Suppressor macrophage treated with lipopolysaccharide for 1 hour (primary cell): ENCODE results near the gene GDPD4.
A peak's percentile ranks its signal among the peaks of the same experiment; 100 is the strongest.

Experiments
- DNase-seq, 3 donors: peaks; one replicate each; pipeline ENCODE4 v3.0.0-alpha.2; 2020 to 2022

The GDPD4 gene

GRCh38 chr11:77294040-77294439, 7.4 kb downstream of the GDPD4 start:
- no peak for DNase-seq

- DNase-seq: no peak
Observed at GRCh38 chr11:77289737-77290136, 11.7 kb downstream of the GDPD4 start.

GRCh38 chr11:77287615-77288273, 13.7 kb downstream of the GDPD4 start:
- peak; percentile 14 to 30 (median 24) for DNase-seq

- DNase-seq: no peak
Observed at GRCh38 chr11:77287136-77287535, 14.3 kb downstream of the GDPD4 start.

GRCh38 chr11:77284476-77285468, 16.7 kb downstream of the GDPD4 start:
- DNase-seq: no peak

GRCh38 chr11:77283101-77283500, 18.4 kb downstream of the GDPD4 start:
- no peak for DNase-seq

- DNase-seq: peak; percentile 18 to 40 (median 34)
Observed at GRCh38 chr11:77278595-77279506, 22.6 kb downstream of the GDPD4 start.

GRCh38 chr11:77276271-77276670, 25.2 kb downstream of the GDPD4 start:
- DNase-seq: no peak

GRCh38 chr11:77270921-77271320, 30.6 kb downstream of the GDPD4 start:
- no peak for DNase-seq

- no peak for DNase-seq
Observed at GRCh38 chr11:77269484-77270123, 31.9 kb downstream of the GDPD4 start.

GRCh38 chr11:77267962-77268361, 33.5 kb downstream of the GDPD4 start:
- DNase-seq: no peak

GRCh38 chr11:77266766-77267165, 34.7 kb downstream of the GDPD4 start:
- peak in 1 of 3 donors; percentile 3 for DNase-seq

GRCh38 chr11:77262803-77263202, 38.7 kb downstream of the GDPD4 start:
- no peak for DNase-seq

- DNase-seq: no peak
Observed at GRCh38 chr11:77259641-77260040, 41.8 kb downstream of the GDPD4 start.

- DNase-seq: no peak
Observed at GRCh38 chr11:77253690-77254089, 47.8 kb downstream of the GDPD4 start.

- DNase-seq: no peak
Observed at GRCh38 chr11:77252555-77253270, 48.8 kb downstream of the GDPD4 start.

- DNase-seq: peak in 2 of 3 donors; percentile 21 to 43
Observed at GRCh38 chr11:77250881-77251640, 50.4 kb downstream of the GDPD4 start.

GRCh38 chr11:77249427-77249826, 52.1 kb downstream of the GDPD4 start:
- DNase-seq: no peak

GRCh38 chr11:77244277-77245027, 57.0 kb downstream of the GDPD4 start:
- peak in 2 of 3 donors; percentile 15 to 25 for DNase-seq

GRCh38 chr11:77236901-77237300, 64.6 kb downstream of the GDPD4 start:
- DNase-seq: no peak
